Measurements from ENCODE around the gene PRKRIP1.

Gene PRKRIP1

GRCh38 chr7:102410918-102411317 lies 14.8 kb downstream of the PRKRIP1 start:
- peaks cover 37% of the 10 kb centered on the region for H3K4me1 ChIP-seq (ENCODE audit: insufficient read depth, low read length, severe bottlenecking)
- no peaks in the 10 kb centered on the region for H3K27me3 ChIP-seq (ENCODE audit: insufficient read depth, low read length)
- no peaks in the 10 kb centered on the region for H3F3A ChIP-seq (ENCODE audit: insufficient read depth, low read length)
- H3K9me3 ChIP-seq (ENCODE audit: low read length): peaks cover 10% of the 10 kb centered on the region
- no peaks in the 10 kb centered on the region for H3K9me2 ChIP-seq (ENCODE audit: low read depth, low read length)
- no peak overlapping the region for H3K4me3 ChIP-seq (ENCODE audit: low read depth, low read length, poor library complexity, severe bottlenecking)
- TF ChIP-seq EZH2 (IDR thresholded peaks at IDR 0.05; ENCODE audit: borderline replicate concordance, low read length) (no peak), CTCF (IDR thresholded peaks at IDR 0.05; ENCODE audit: low read length) (no peak)
- no peaks in the 10 kb centered on the region; the same call in 1 of the 2 replicates for H3K79me2 ChIP-seq (ENCODE audit: insufficient read depth, low read length)
- H3K4me2 ChIP-seq (ENCODE audit: low read length): no peak overlapping the region
- H3K36me3 ChIP-seq (ENCODE audit: insufficient read depth, low read length): peaks cover 96% of the 10 kb centered on the region
- H3K9ac ChIP-seq (ENCODE audit: low read length): no peak overlapping the region
- no peak overlapping the region for H3K27ac ChIP-seq (ENCODE audit: low read depth, low read length, poor library complexity, severe bottlenecking)
- H2AFZ ChIP-seq (ENCODE audit: low read length): no peak overlapping the region
- no peaks in the 10 kb centered on the region for H4K20me1 ChIP-seq (ENCODE audit: insufficient read depth, low read length)

GRCh38 chr7:102412548-102412947 lies 16.4 kb downstream of the PRKRIP1 start:
- no peaks in the 10 kb centered on the region for H3K27me3 ChIP-seq (ENCODE audit: insufficient read depth, low read length)
- H3K4me2 ChIP-seq (ENCODE audit: low read length): no peak overlapping the region
- TF ChIP-seq CTCF (IDR thresholded peaks at IDR 0.05; ENCODE audit: low read length) (peak; percentile 92), EZH2 (IDR thresholded peaks at IDR 0.05; ENCODE audit: borderline replicate concordance, low read length) (no peak)
- no peaks in the 10 kb centered on the region; the same call in 1 of the 2 replicates for H3K79me2 ChIP-seq (ENCODE audit: insufficient read depth, low read length)
- H3K27ac ChIP-seq (ENCODE audit: low read depth, low read length, poor library complexity, severe bottlenecking): peak overlapping the region; percentile 33
- peaks cover 95% of the 10 kb centered on the region for H3K36me3 ChIP-seq (ENCODE audit: insufficient read depth, low read length)
- H3K9ac ChIP-seq (ENCODE audit: low read length): no peak overlapping the region; the same call in 1 of the 2 replicates
- H3K9me3 ChIP-seq (ENCODE audit: low read length): peaks cover 10% of the 10 kb centered on the region
- no peaks in the 10 kb centered on the region for H3K9me2 ChIP-seq (ENCODE audit: low read depth, low read length)
- peaks cover 44% of the 10 kb centered on the region for H3K4me1 ChIP-seq (ENCODE audit: insufficient read depth, low read length, severe bottlenecking)
- H4K20me1 ChIP-seq (ENCODE audit: insufficient read depth, low read length): no peaks in the 10 kb centered on the region
- H3F3A ChIP-seq (ENCODE audit: insufficient read depth, low read length): no peaks in the 10 kb centered on the region
- no peak overlapping the region for H3K4me3 ChIP-seq (ENCODE audit: low read depth, low read length, poor library complexity, severe bottlenecking)
- no peak overlapping the region for H2AFZ ChIP-seq (ENCODE audit: low read length)

GRCh38 chr7:102413091-102413490 lies 16.9 kb downstream of the PRKRIP1 start:
- Histone ChIP-seq H3F3A (ENCODE audit: insufficient read depth, low read length) (no peaks in the 10 kb centered on the region), H3K4me2 (ENCODE audit: low read length) (no peak overlapping the region), H3K4me1 (ENCODE audit: insufficient read depth, low read length, severe bottlenecking) (peaks cover 38% of the 10 kb centered on the region), H3K36me3 (ENCODE audit: insufficient read depth, low read length) (peaks cover 93% of the 10 kb centered on the region), H3K27me3 (ENCODE audit: insufficient read depth, low read length) (no peaks in the 10 kb centered on the region), H4K20me1 (ENCODE audit: insufficient read depth, low read length) (no peaks in the 10 kb centered on the region), H3K79me2 (ENCODE audit: insufficient read depth, low read length) (no peaks in the 10 kb centered on the region; the same call in 1 of the 2 replicates), H3K9ac (ENCODE audit: low read length) (no peak overlapping the region; the same call in 1 of the 2 replicates), H3K9me2 (ENCODE audit: low read depth, low read length) (no peaks in the 10 kb centered on the region), H3K4me3 (ENCODE audit: low read depth, low read length, poor library complexity, severe bottlenecking) (no peak overlapping the region), H3K27ac (ENCODE audit: low read depth, low read length, poor library complexity, severe bottlenecking) (peak overlapping the region; percentile 33), H2AFZ (ENCODE audit: low read length) (no peak overlapping the region), H3K9me3 (ENCODE audit: low read length) (peaks cover 10% of the 10 kb centered on the region)
- TF ChIP-seq CTCF (IDR thresholded peaks at IDR 0.05; ENCODE audit: low read length): no peak
- TF ChIP-seq EZH2 (IDR thresholded peaks at IDR 0.05; ENCODE audit: borderline replicate concordance, low read length): no peak
